IPS DF 19.7 (cell line): ENCODE data around the gene HOXC9.

Experiments
- DNase-seq: peaks from one replicate; pipeline ENCODE4 v3.0.0-alpha.2; 2013; ENCODE audit warnings: low read depth, low spot score

HOXC9 gene

DNA sequence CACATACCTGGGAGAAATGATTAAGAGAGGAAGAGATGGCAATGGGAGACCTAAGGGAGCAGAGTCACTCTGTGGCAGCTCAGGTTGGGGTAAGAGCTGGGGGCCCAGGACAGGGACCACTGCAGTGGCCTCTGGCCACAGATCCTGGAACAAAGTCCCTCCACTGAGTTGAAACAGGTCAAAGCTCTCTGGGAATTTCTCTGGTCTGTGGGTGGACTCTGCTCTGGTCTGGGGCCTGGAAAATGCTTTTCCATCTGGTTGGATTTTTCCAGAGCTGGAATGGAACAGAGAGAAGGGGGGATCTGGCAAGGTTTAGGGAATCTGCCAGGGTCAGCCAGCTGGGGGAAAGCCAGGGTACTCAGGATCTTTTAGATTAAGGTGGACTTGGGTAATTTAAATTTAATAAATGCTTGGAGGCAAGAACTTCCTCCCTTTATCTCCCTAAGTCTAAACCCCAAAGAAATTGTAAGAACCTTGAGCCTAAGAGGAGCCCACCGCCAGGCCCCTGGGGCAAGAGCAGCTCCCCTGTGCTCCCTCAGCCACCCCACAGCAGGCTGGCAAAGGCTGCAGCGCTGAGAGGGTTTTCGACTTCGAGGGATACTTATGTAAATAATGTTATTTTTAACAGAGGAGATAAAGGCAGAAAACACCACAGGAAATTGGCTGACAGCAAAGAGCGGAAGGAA lies 11.3 kb upstream of the HOXC9 start:
- no peak for DNase-seq

DNA sequence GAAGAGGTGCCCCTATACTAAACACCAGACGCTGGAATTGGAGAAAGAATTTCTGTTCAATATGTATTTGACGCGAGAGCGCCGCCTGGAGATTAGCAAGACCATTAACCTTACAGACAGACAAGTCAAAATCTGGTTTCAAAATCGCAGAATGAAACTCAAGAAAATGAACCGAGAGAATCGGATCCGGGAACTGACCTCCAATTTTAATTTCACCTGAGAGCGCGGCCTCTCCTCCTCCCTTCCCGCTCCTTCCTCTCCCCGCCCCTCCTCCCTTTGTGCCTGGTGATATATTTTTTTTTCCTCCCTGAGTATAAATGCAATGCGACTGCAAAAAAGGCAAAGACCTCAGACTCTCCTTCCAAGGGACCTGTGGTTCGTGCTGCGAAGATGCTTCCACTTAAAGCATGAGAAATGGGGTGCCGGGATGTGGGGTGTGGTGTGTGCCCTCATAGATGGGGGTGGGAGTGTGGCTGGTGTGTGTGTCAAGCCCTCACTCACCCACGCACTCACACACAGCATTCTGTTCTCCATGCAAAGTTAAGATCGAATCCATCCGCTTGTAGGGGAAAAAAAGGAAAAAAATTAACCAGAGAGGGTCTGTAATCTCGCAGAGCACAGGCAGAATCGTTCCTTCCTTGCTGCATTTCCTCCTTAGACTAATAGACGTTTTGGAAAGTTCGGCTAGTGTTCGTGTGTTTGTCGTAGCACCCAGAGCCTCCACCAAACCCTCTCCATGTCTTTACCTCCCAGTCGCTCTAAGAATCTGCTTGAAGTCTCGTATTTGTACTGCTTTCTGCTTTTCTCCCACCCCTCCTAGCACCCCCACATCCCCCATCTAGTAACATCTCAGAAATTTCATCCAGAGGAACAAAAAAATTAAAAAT lies 10.5 kb upstream of the HOXC9 start:
- DNase-seq: no peak

GRCh38 chr12:53990311-53991076 lies 9.5 kb upstream of the HOXC9 start:
- no peak for DNase-seq

GRCh38 chr12:53991077-53991460 lies 8.9 kb upstream of the HOXC9 start:
- DNase-seq: no peak

DNA sequence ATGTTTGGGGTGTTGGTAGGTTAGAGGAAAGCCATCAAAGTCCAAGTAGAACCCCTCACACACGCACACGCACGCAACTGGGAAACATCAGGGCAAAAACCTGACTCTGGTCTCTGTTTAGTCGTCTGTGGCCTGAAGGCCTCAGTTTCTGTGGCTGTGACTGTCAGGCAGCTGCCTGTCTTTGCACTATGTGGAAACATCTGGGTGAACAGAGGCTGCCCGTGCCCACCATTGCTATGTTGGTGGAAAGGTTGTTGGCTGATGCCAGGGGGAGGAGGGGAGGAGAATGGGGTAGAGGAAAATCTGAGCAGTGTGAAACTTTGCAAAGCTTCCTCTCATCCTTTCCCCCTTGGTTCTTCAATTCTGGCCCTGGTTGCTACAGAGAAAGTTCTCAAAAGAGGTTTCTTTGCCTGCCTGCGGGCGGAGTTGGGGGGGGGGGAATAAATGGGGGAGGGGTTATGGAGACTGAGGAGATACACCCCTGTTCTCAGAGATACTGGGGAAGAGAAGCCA lies 7.5 kb upstream of the HOXC9 start:
- DNase-seq: no peak

GRCh38 chr12:53993162-53994008 lies 6.6 kb upstream of the HOXC9 start:
- DNase-seq: no peak

DNA sequence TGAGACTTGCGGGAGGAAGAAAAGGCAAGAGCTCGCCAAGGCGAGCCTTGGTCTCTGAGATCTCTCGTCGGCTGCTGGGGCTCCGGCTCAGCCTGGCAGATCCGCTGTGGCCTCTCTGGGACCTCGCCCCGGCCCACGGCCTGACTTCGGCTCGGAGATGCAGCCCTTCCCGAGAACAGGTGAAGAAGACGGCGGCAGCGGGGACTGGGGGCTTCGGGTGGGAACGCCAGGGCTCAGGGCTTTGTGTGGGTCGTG lies 6.0 kb upstream of the HOXC9 start:
- no peak for DNase-seq

- DNase-seq: no peak
Measured at GRCh38 chr12:53994264-53995001, 5.5 kb upstream of the HOXC9 start.

DNA sequence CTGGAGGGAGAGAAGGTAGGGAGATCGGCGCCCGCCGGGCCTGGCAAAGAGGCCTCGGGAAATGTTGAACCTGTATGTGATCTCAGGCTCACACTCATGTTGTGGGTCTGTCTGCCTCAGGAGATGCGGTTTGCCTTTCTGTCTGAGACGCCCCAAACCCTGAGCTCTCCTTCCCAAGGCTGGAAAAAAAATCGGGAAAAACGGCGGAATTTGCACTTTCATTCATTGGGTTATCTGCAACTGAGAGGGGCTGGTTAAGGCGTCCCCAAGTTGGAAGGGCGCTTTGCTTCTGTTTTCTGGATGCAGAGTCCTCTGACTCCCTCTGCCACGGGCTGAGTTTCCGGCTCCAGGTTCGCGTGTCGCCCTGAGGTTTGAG lies 5.0 kb upstream of the HOXC9 start:
- no peak for DNase-seq

GRCh38 chr12:53995378-53996239 lies 4.4 kb upstream of the HOXC9 start:
- DNase-seq: no peak

- DNase-seq: no peak
Measured at GRCh38 chr12:53996240-53997203, 3.4 kb upstream of the HOXC9 start.

- DNase-seq: no peak
Measured at GRCh38 chr12:53997204-53998109, 2.5 kb upstream of the HOXC9 start.

GRCh38 chr12:53998110-53998899 lies 1.7 kb upstream of the HOXC9 start:
- no peak for DNase-seq

DNA sequence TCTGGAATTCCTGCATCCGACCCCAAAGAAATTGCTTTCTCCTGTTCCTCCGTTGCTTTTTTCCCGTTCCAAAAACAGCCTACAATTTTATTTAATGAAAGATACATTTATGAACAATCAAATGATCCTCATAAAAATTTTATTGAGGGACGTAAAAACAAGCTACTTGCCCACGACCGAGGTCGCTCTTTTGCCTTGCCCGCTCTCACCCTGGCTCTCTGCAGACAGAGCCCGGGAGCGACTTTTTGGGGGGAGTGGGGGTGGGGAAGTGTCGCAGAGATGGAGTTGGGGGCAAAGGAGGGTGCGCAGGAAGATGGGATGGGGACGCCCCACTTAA lies 1.1 kb upstream of the HOXC9 start:
- DNase-seq: no peak

- DNase-seq: no peak
Measured at GRCh38 chr12:53999559-54000115, 324 bp upstream of the HOXC9 start.

DNA sequence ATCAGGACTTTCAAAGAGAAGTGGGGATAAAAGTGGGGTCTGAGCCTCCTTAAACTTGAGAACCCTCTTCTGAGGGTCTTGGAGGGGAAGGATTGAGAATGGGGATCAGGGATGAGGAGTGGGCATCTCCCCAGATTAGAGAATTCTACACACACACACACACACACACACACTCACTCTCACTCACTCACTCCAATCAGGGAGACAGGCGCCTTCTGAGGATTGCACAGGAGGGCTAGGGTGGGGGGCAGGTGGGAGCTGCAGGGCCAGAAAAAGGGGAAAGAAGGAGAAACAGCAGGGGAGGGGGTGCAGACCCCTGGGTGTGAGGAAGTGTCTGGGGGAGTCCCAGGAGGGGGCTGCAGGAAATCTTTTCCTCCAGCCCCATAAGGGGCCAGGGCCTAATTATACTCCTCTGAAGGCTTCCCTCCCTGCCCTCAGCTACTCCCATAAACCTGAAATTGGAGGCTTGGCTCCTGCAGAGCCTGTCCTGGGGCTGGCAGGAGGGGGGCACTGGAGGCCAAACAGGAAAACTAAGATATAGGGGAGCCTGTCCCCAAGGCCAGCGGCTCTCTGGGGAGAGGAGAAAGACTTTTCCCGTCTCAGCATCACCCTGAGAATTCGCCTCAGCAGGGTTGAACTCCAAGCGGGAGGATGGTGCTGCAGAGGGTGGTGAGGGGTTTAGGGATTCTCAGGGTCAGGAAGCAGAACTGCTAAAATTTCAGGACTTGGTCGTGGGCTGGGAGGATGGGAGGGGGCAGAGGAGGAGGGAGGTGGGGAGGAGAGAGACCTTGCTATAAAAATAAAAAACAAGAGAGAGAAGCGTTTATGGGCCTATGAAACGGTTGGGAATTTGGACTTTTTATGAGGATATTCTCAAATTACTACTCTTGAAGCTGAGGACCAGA lies 1.6 kb downstream of the HOXC9 start:
- no peak for DNase-seq
